OCI-LY7 (cell line): ENCODE data around the gene PATJ.

Experiments
- CTCF ChIP-seq: fragments of 200-600 bp; sonication (generic); conservative IDR thresholded peaks from 2 replicates; pipeline ENCODE4 v1.5.1; 2014; ENCODE audit warnings: mild to moderate bottlenecking, antibody characterized with exemption, low read length, moderate library complexity, mixed read lengths
- EZH2phosphoT487 ChIP-seq: fragments of 200-600 bp; sonication (generic); IDR thresholded peaks from 2 replicates; pipeline ENCODE4 v1.6.1; 2018; ENCODE audit warnings: low read depth, borderline replicate concordance, mild to moderate bottlenecking, mixed run types, antibody characterized with exemption, low read length, moderate library complexity, mixed read lengths

GRCh38 chr1:61844006-61844405 lies 101.7 kb downstream of the PATJ start:
- no peak for TF ChIP-seq CTCF
- TF ChIP-seq EZH2phosphoT487, result no peak
